ENCODE results near the gene SMCO2.

GRCh38 chr12:27498149-27498548 lies 51.6 kb downstream of the SMCO2 start:
- TF ChIP-seq, protein P1, sequence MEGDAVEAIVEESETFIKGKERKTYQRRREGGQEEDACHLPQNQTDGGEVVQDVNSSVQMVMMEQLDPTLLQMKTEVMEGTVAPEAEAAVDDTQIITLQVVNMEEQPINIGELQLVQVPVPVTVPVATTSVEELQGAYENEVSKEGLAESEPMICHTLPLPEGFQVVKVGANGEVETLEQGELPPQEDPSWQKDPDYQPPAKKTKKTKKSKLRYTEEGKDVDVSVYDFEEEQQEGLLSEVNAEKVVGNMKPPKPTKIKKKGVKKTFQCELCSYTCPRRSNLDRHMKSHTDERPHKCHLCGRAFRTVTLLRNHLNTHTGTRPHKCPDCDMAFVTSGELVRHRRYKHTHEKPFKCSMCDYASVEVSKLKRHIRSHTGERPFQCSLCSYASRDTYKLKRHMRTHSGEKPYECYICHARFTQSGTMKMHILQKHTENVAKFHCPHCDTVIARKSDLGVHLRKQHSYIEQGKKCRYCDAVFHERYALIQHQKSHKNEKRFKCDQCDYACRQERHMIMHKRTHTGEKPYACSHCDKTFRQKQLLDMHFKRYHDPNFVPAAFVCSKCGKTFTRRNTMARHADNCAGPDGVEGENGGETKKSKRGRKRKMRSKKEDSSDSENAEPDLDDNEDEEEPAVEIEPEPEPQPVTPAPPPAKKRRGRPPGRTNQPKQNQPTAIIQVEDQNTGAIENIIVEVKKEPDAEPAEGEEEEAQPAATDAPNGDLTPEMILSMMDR (IDR thresholded peaks at IDR 0.05), result no peak
- no peak for TF ChIP-seq POLR2A (IDR thresholded peaks at IDR 0.05)

Measured in esophagus squamous epithelium (tissue), 4 donors.